Mesenchymal stem cell (in vitro differentiated cells and primary cell): ENCODE data around the gene TRIM54.
A peak's percentile ranks its signal among the peaks of the same experiment; 100 is the strongest.

Experiments
- DNase-seq: peaks from one replicate; pipeline ENCODE4 v3.0.0-alpha.2; 2013
- H2AFZ ChIP-seq: one replicate; pipeline ENCODE4 v1.6.1; 2013; ENCODE audit warnings: low read depth, mild to moderate bottlenecking, control low read depth, inconsistent platforms, low read length, moderate library complexity
- H2AK5ac ChIP-seq: 2 replicates; pipeline ENCODE4 v1.6.1; 2013; ENCODE audit warnings: low read length, moderate library complexity, mild to moderate bottlenecking, inconsistent platforms; ENCODE audit not compliant: severe bottlenecking
- H2BK120ac ChIP-seq: one replicate; pipeline ENCODE4 v1.6.1; 2013; ENCODE audit warnings: low read depth, mild to moderate bottlenecking, inconsistent platforms, low read length, moderate library complexity
- H2BK12ac ChIP-seq, 2 experiments: one replicate each; pipeline ENCODE4 v1.6.1; 2013; ENCODE audit warnings: inconsistent platforms in 2 of 2, low read length in 2 of 2, mild to moderate bottlenecking in 2 of 2, moderate library complexity in 2 of 2, control low read depth in 1 of 2
- H2BK15ac ChIP-seq: one replicate; pipeline ENCODE4 v1.6.1; 2013; ENCODE audit warnings: mild to moderate bottlenecking, low read depth, inconsistent platforms; ENCODE audit not compliant: poor library complexity, severe bottlenecking
- H2BK5ac ChIP-seq: 2 replicates; pipeline ENCODE4 v1.6.1; 2013; ENCODE audit warnings: low read depth, mild to moderate bottlenecking, low read length, control low read depth, inconsistent platforms; ENCODE audit not compliant: poor library complexity, severe bottlenecking
- H3K14ac ChIP-seq, 2 experiments: one replicate each; pipeline ENCODE4 v1.6.1; 2013; ENCODE audit warnings: inconsistent platforms in 2 of 2, low read length in 2 of 2, control low read depth in 1 of 2, mild to moderate bottlenecking in 1 of 2, moderate library complexity in 1 of 2
- H3K18ac ChIP-seq, 2 experiments: one replicate each; pipeline ENCODE4 v1.6.1; 2013; ENCODE audit warnings: inconsistent platforms in 2 of 2, low read length in 2 of 2, control low read depth in 1 of 2, low read depth in 1 of 2, mild to moderate bottlenecking in 1 of 2
- H3K23ac ChIP-seq, 2 experiments: one replicate each; pipeline ENCODE4 v1.6.1; 2013; ENCODE audit warnings: inconsistent platforms in 2 of 2, low read length in 2 of 2, mild to moderate bottlenecking in 2 of 2, moderate library complexity in 2 of 2, control low read depth in 1 of 2
- H3K27ac ChIP-seq: 2 replicates; pipeline ENCODE4 v1.5.1; 2013; ENCODE audit warnings: mild to moderate bottlenecking, moderate library complexity, low read length, control low read depth, inconsistent platforms; ENCODE audit not compliant: poor library complexity, severe bottlenecking
- H3K27me3 ChIP-seq, 2 experiments: 2 replicates each; pipeline versions ENCODE4 v1.6.1 to v1.7.0; 2013; ENCODE audit warnings: low read length in 2 of 2, mild to moderate bottlenecking in 2 of 2, moderate library complexity in 2 of 2, control low read depth in 1 of 2, inconsistent platforms in 1 of 2; ENCODE audit not compliant: control insufficient read depth in 1 of 2, insufficient read depth in 1 of 2
- H3K36me3 ChIP-seq, 2 experiments: 2 replicates each; pipeline versions ENCODE4 v1.6.1 to v1.7.0; 2013; ENCODE audit warnings: low read length in 2 of 2, control low read depth in 1 of 2, inconsistent platforms in 1 of 2, low read depth in 1 of 2, mild to moderate bottlenecking in 1 of 2; ENCODE audit not compliant: insufficient read depth in 2 of 2, control insufficient read depth in 1 of 2
- H3K4ac ChIP-seq, 2 experiments: one replicate each; pipeline ENCODE4 v1.6.1; 2013; ENCODE audit warnings: inconsistent platforms in 2 of 2, low read length in 2 of 2, mild to moderate bottlenecking in 2 of 2, moderate library complexity in 2 of 2, control low read depth in 1 of 2, low read depth in 1 of 2
- H3K4me1 ChIP-seq: 2 replicates; pipeline ENCODE4 v1.6.1; 2013; ENCODE audit warnings: low read depth, low read length, control low read depth; ENCODE audit not compliant: control insufficient read depth, insufficient read depth
- H3K4me2 ChIP-seq: 2 replicates; pipeline ENCODE4 v1.6.1; 2013; ENCODE audit warnings: low read length, mild to moderate bottlenecking, inconsistent platforms; ENCODE audit not compliant: poor library complexity, severe bottlenecking
- H3K4me3 ChIP-seq, 2 experiments: 2 replicates each; pipeline versions ENCODE4 v1.5.1 to v1.7.0; 2013; ENCODE audit warnings: low read length in 2 of 2, mild to moderate bottlenecking in 2 of 2, control low read depth in 1 of 2, low read depth in 1 of 2; ENCODE audit not compliant: insufficient read depth in 1 of 2
- H3K79me1 ChIP-seq: replicated peaks from 2 replicates; pipeline ENCODE4 v1.6.1; 2013; ENCODE audit warnings: mild to moderate bottlenecking, control low read depth, low read length, inconsistent platforms; ENCODE audit not compliant: poor library complexity, severe bottlenecking
- H3K9ac ChIP-seq: 2 replicates; pipeline ENCODE4 v1.7.0; 2013; ENCODE audit warnings: mild to moderate bottlenecking, low read length, moderate library complexity
- H3K9me3 ChIP-seq: 2 replicates; pipeline ENCODE4 v1.7.0; 2013; ENCODE audit warnings: mild to moderate bottlenecking, low read length; ENCODE audit not compliant: control insufficient read depth
- H4K8ac ChIP-seq: one replicate; pipeline ENCODE4 v1.6.1; 2013; ENCODE audit warnings: inconsistent platforms, mild to moderate bottlenecking, low read length, moderate library complexity
- H4K91ac ChIP-seq: one replicate; pipeline ENCODE4 v1.6.1; 2013; ENCODE audit warnings: mild to moderate bottlenecking, low read length, inconsistent platforms
- WGBS: methylation state at CpG from one replicate; pipeline ENCODE4 v1.1.7; 2013; ENCODE audit warnings: mixed read lengths; 5-methylcytosine and 5-hydroxymethylcytosine counted together

TRIM54 gene

GRCh38 chr2:27251766-27252165, 30.5 kb upstream of the TRIM54 start:
- no peak overlapping the region for H3K9ac ChIP-seq
- no peak overlapping the region for H3K14ac ChIP-seq
- H4K8ac ChIP-seq: no peak overlapping the region
- no peak overlapping the region for H3K23ac ChIP-seq
- no peak overlapping the region for H3K27ac ChIP-seq
- peaks cover 45 to 57% of the 10 kb centered on the region in 2 experiments for H3K27me3 ChIP-seq
- H2BK12ac ChIP-seq: no peak overlapping the region
- H4K91ac ChIP-seq: no peak overlapping the region
- no peak overlapping the region for H3K4ac ChIP-seq
- no peak overlapping the region for H3K18ac ChIP-seq
- H3K36me3 ChIP-seq: no peaks in the 10 kb centered on the region
- no peaks in the 10 kb centered on the region for H3K9me3 ChIP-seq
- H3K4me1 ChIP-seq: peaks cover 5% of the 10 kb centered on the region
- H2AFZ ChIP-seq: no peak overlapping the region
- 76% methylated on average over 13 of the region's 13 CpGs for WGBS
- H3K4me2 ChIP-seq: no peak overlapping the region
- H2AK5ac ChIP-seq: no peak overlapping the region
- DNase-seq: no peak
- no peak overlapping the region for H2BK5ac ChIP-seq
- H3K4me3 ChIP-seq: no peak overlapping the region
- H2BK120ac ChIP-seq: no peak overlapping the region
- no peaks in the 10 kb centered on the region for H3K79me1 ChIP-seq
- no peak overlapping the region for H2BK15ac ChIP-seq

GRCh38 chr2:27255187-27255586, 27.0 kb upstream of the TRIM54 start:
- no peaks in the 10 kb centered on the region for H3K79me1 ChIP-seq

GRCh38 chr2:27255660-27256059, 26.6 kb upstream of the TRIM54 start:
- Histone ChIP-seq H2BK120ac (no peak overlapping the region), H3K4me1 (no peaks in the 10 kb centered on the region), H2AFZ (no peak overlapping the region), H3K79me1 (no peaks in the 10 kb centered on the region), H4K8ac (no peak overlapping the region), H3K9me3 (no peaks in the 10 kb centered on the region), H2BK15ac (no peak overlapping the region), H3K27me3 (peaks cover 52 to 76% of the 10 kb centered on the region in 2 experiments), H3K27ac (no peak overlapping the region), H3K18ac (no peak overlapping the region), H3K4ac (no peak overlapping the region), H3K36me3 (no peaks in the 10 kb centered on the region), H3K4me2 (no peak overlapping the region), H2AK5ac (no peak overlapping the region), H3K4me3 (peak overlapping the region in 1 of 2 experiments; percentile 52), H3K9ac (peak overlapping the region; percentile 14), H2BK5ac (no peak overlapping the region), H3K14ac (no peak overlapping the region), H2BK12ac (no peak overlapping the region), H4K91ac (no peak overlapping the region), H3K23ac (no peak overlapping the region)
- 47% methylated on average over 1 of the region's 1 CpG for WGBS
- DNase-seq: no peak

More at GRCh38 chr2:27255187-27255586, 27.0 kb upstream of the TRIM54 start:
- H3K9me3 ChIP-seq: no peaks in the 10 kb centered on the region
- no peak overlapping the region for H3K27ac ChIP-seq
- H3K9ac ChIP-seq: peak overlapping the region; percentile 14
- no peaks in the 10 kb centered on the region for H3K36me3 ChIP-seq
- no peak overlapping the region for H3K14ac ChIP-seq
- no peak overlapping the region for H2BK12ac ChIP-seq
- no peak overlapping the region for H3K4me2 ChIP-seq
- WGBS: 54% methylated on average over 12 of the region's 13 CpGs
- no peak overlapping the region for H4K8ac ChIP-seq
- no peak overlapping the region for H4K91ac ChIP-seq
- H2AK5ac ChIP-seq: no peak overlapping the region
- H2BK120ac ChIP-seq: no peak overlapping the region
- H3K4me3 ChIP-seq: peak overlapping the region in 1 of 2 experiments; percentile 52
- H3K4me1 ChIP-seq: peaks cover 2% of the 10 kb centered on the region
- H3K23ac ChIP-seq: no peak overlapping the region
- H3K4ac ChIP-seq: no peak overlapping the region
- H3K27me3 ChIP-seq: peaks cover 52 to 76% of the 10 kb centered on the region in 2 experiments
- no peak overlapping the region for H2BK5ac ChIP-seq
- H3K18ac ChIP-seq: no peak overlapping the region
- DNase-seq: no peak
- no peak overlapping the region for H2AFZ ChIP-seq
- no peak overlapping the region for H2BK15ac ChIP-seq

GRCh38 chr2:27256855-27257454, 25.3 kb upstream of the TRIM54 start:
- H3K4me1 ChIP-seq: peaks cover 2% of the 10 kb centered on the region
- H2BK120ac ChIP-seq: no peak overlapping the region
- no peak overlapping the region for H3K4ac ChIP-seq
- H2BK15ac ChIP-seq: no peak overlapping the region
- no peak overlapping the region for H3K9ac ChIP-seq
- H2AK5ac ChIP-seq: no peak overlapping the region
- H3K27me3 ChIP-seq: peaks cover 53 to 76% of the 10 kb centered on the region in 2 experiments
- H3K18ac ChIP-seq: no peak overlapping the region
- H3K14ac ChIP-seq: no peak overlapping the region
- peak overlapping the region in 1 of 2 experiments; percentile 63 for H3K23ac ChIP-seq
- DNase-seq: no peak
- no peak overlapping the region for H2AFZ ChIP-seq
- H3K4me3 ChIP-seq: no peak overlapping the region
- no peaks in the 10 kb centered on the region for H3K79me1 ChIP-seq
- H4K8ac ChIP-seq: no peak overlapping the region
- 72% methylated on average over 7 of the region's 7 CpGs for WGBS
- no peak overlapping the region for H4K91ac ChIP-seq
- no peak overlapping the region for H3K4me2 ChIP-seq
- H3K36me3 ChIP-seq: no peaks in the 10 kb centered on the region
- H2BK12ac ChIP-seq: no peak overlapping the region
- H3K27ac ChIP-seq: no peak overlapping the region
- H3K9me3 ChIP-seq: no peaks in the 10 kb centered on the region
- no peak overlapping the region for H2BK5ac ChIP-seq
